Gastroesophageal sphincter (tissue), 4 donors: ENCODE measurements around the gene DNAAF8. TPM values are rescaled to one million over a fixed set of nuclear protein-coding genes. Genes with fewer than 3 reads are reported as not detected.

Source experiments
- ATAC-seq: fragments of 150-250 bp; one replicate; pipeline ENCODE4 v1.9.1; 2016; ENCODE audit warnings: mild to moderate bottlenecking, moderate library complexity
- H3K27ac ChIP-seq, 4 donors: fragments of 200-600 bp; sonication (generic) in 3 of 4; 1 replicate in 3 of 4; 2 replicates in 1 of 4; pipeline ENCODE4 v1.5.1; 2016 to 2019
- H3K27me3 ChIP-seq: fragments of 200-600 bp; sonication (generic); one replicate; pipeline ENCODE4 v1.5.1; 2019
- H3K36me3 ChIP-seq, 2 donors: fragments of 200-600 bp; sonication (generic); one replicate each; pipeline ENCODE4 v1.5.1; 2019; ENCODE audit warnings: control low read depth in 1 of 2
- H3K4me1 ChIP-seq, 3 donors: fragments of 200-600 bp; sonication (generic); 1 replicate in 2 of 3; 2 replicates in 1 of 3; pipeline ENCODE4 v1.5.1; 2016 to 2019; ENCODE audit warnings: control low read depth in 2 of 3
- H3K4me3 ChIP-seq, 2 donors: fragments of 200-600 bp; sonication (generic); one replicate each; pipeline ENCODE4 v1.5.1; 2019; ENCODE audit warnings: mild to moderate bottlenecking in 1 of 2, moderate library complexity in 1 of 2
- H3K9me3 ChIP-seq, 3 donors: fragments of 200-600 bp; sonication (generic); one replicate each; pipeline ENCODE4 v1.5.1; 2017 to 2019; ENCODE audit warnings: control low read depth in 2 of 3
- EP300 ChIP-seq: sonication (generic); formaldehyde crosslinking; IDR thresholded peaks from one replicate; pipeline ENCODE4 v1.6.1; 2017; ENCODE audit warnings: antibody characterized with exemption, mild to moderate bottlenecking
- POLR2A ChIP-seq, 2 donors: fragments of 450-650 bp; IDR thresholded peaks; one replicate each; pipeline ENCODE4 v1.6.1; 2017; ENCODE audit warnings: antibody characterized with exemption in 2 of 2, mild to moderate bottlenecking in 2 of 2, moderate library complexity in 1 of 2
- POLR2AphosphoS5 ChIP-seq: sonication (generic); formaldehyde crosslinking; IDR thresholded peaks from one replicate; pipeline ENCODE4 v1.6.1; 2017; ENCODE audit warnings: antibody characterized with exemption
- WGBS, 2 donors: methylation state at CpG; one replicate each; pipeline ENCODE4 v1.1.5; 2018; ENCODE audit warnings: low coverage in 1 of 2; 5-methylcytosine and 5-hydroxymethylcytosine counted together
- total RNA-seq, 4 donors: library from RNA; depleted of rRNA; stranded (reverse); fragments of >200 nt; gene quantifications; one replicate each; pipeline ENCODE4 v1.1.0, GENCODE V29; 2016
- TF ChIP-seq, protein P1 (sequence below), 4 experiments: fragments of 200-600 bp in 2 of 4; fragments of 450-650 bp in 2 of 4; sonication (generic) in 1 of 4; IDR thresholded peaks; one replicate each; pipeline ENCODE4 v1.5.1; 2017 to 2019; ENCODE audit warnings: antibody characterized with exemption in 4 of 4, mild to moderate bottlenecking in 2 of 4, moderate library complexity in 2 of 4

Gene DNAAF8
- total RNA-seq, 4 donors from 2014 or later, result 0.54 to 0.89 (median 0.65) TPM

DNA sequence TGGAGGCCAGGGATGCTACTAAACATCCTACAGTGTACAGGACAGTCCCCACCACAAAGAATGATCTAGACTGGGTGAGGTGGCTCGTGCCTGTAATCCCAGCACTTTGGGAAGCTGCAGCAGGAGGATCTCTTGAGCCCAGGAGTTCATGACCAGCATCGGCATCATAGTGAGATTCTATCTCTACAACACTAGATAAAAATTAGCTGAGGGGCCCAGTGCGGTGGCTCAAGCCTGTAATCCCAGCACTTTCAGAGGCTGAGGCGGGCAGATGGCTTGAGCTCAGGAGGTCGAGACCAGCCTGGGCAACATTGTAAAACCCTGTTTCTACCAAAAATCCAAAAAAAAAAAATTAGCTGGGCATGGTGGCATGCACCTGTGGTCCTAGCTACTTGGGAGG, 38.0 kb downstream of the DNAAF8 start:
- H3K27me3 ChIP-seq, result no peaks in the 10 kb centered on the region
- no peaks in the 10 kb centered on the region for H3K9me3 ChIP-seq
- no peak overlapping the region for H3K27ac ChIP-seq
- TF ChIP-seq EP300, result no peak
- no peak for TF ChIP-seq POLR2A (IDR thresholded peaks at IDR 0.05)
- TF ChIP-seq, protein P1, sequence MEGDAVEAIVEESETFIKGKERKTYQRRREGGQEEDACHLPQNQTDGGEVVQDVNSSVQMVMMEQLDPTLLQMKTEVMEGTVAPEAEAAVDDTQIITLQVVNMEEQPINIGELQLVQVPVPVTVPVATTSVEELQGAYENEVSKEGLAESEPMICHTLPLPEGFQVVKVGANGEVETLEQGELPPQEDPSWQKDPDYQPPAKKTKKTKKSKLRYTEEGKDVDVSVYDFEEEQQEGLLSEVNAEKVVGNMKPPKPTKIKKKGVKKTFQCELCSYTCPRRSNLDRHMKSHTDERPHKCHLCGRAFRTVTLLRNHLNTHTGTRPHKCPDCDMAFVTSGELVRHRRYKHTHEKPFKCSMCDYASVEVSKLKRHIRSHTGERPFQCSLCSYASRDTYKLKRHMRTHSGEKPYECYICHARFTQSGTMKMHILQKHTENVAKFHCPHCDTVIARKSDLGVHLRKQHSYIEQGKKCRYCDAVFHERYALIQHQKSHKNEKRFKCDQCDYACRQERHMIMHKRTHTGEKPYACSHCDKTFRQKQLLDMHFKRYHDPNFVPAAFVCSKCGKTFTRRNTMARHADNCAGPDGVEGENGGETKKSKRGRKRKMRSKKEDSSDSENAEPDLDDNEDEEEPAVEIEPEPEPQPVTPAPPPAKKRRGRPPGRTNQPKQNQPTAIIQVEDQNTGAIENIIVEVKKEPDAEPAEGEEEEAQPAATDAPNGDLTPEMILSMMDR (IDR thresholded peaks at IDR 0.05), result no peak
- TF ChIP-seq POLR2AphosphoS5, result no peak
- no peak for ATAC-seq
- H3K4me3 ChIP-seq, result no peak overlapping the region
- H3K4me1 ChIP-seq, result peaks cover 0 to 18% (median 6%) of the 10 kb centered on the region in 3 donors
- no peaks in the 10 kb centered on the region for H3K36me3 ChIP-seq
- 70 to 75% methylated on average over 2 to 3 of the region's 5 CpGs for WGBS, 2 donors

DNA sequence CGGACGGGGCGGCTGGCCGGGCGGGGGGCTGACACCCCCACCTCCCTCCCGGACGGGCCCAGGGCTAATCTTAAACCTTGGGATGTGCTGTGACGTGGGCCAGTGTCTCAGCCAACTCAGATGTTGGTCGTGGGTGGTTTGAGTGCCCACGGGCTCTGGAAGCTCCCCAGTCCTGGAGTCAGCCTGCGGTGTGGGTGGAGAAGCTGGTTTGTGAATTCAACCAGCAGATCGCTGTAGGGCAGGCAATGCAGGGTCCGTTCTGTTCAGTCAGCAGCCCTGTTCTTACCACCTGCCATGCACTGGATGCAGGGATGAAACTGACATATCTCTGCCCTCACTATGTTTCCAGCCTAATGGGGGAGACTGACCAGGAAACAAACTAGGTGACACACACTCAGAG, 40.7 kb downstream of the DNAAF8 start:
- Histone ChIP-seq H3K27ac (no peak overlapping the region), H3K4me1 (no peaks in the 10 kb centered on the region), H3K4me3 (no peak overlapping the region), H3K9me3 (no peaks in the 10 kb centered on the region), H3K36me3 (no peaks in the 10 kb centered on the region), H3K27me3 (no peaks in the 10 kb centered on the region)
- no peak for ATAC-seq
- 69% methylated on average over 3 of the region's 13 CpGs; no CpG with 5 or more reads in 1 of the 2 donors for WGBS, 2 donors
- TF ChIP-seq EP300 (no peak), POLR2AphosphoS5 (no peak), POLR2A (IDR thresholded peaks at IDR 0.05) (no peak)
- TF ChIP-seq, protein P1 (IDR thresholded peaks at IDR 0.05), result no peak

DNA sequence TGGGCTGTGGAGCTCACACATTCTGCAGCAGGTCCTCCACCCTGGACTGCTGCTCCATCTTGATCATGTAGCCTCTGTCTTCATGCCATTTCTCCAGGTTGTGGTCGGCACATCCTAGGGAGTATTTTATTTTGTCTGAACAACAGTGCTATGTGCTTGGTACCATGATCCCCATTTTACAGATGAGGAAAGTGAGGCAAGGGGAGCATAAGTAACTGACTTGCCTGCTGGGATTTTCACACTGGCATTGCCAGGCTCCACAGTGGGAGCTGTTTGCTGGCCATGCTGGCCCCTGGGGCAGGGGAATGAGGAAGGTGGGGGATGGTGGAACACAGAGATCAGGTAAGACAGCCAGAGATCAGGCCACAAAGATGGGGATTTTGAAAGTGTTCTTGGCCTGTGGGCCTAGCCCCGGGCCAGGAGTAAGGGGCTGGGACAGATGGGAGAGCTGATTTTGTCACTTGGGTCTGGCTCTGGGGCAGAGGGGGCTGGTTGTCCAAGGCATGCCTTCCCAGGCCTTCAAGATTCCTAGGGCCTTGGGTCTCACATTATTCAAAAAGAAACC, 41.9 kb downstream of the DNAAF8 start:
- H3K27me3 ChIP-seq, result no peaks in the 10 kb centered on the region
- no peak for ATAC-seq
- TF ChIP-seq, protein P1 (IDR thresholded peaks at IDR 0.05), result no peak
- TF ChIP-seq EP300 (no peak), POLR2A (IDR thresholded peaks at IDR 0.05) (no peak), POLR2AphosphoS5 (no peak)
- WGBS, 2 donors, result 100% methylated on average over 1 of the region's 2 CpGs; no CpG with 5 or more reads in 1 of the 2 donors
- no peaks in the 10 kb centered on the region for H3K4me1 ChIP-seq
- no peak overlapping the region for H3K27ac ChIP-seq
- H3K4me3 ChIP-seq, result no peak overlapping the region
- no peaks in the 10 kb centered on the region for H3K36me3 ChIP-seq
- no peaks in the 10 kb centered on the region for H3K9me3 ChIP-seq

DNA sequence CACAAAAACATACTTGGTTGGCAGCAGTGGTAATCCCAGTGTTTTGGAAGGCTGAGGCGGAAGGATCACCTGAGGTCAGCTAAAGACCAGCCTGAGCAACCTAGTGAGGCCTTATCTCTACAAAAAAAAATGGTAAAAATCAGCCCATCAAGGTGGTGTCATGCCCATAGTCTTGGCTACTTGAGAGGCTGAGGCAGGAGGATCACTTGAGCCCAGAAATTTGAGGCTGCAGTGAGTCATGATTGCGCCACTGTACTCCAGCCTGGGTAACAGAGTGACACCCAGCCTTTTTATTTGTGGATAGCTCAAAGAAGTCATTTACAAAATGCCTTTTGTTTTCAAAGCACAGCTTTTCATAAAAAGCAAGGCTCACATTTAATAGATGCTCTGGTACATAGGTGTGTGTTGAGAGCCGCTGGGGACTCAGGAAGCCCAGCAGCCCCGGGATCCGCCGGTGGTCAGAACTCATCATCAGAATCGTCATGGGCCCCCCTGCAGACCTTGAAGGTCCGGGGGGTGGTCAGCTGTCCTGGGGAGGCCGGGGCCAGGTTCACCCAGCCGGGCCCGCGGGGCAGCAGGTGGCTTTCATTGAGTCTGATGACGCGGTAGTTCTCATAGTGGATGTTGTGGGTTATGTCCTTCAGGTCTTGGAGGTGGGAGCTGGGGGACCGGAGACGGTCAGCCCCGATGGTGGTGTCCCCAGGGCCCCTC, 43.2 kb downstream of the DNAAF8 start:
- TF ChIP-seq, protein P1 (IDR thresholded peaks at IDR 0.05), result no peak
- TF ChIP-seq EP300 (no peak), POLR2AphosphoS5 (no peak), POLR2A (IDR thresholded peaks at IDR 0.05) (no peak)
- ATAC-seq, result no peak
- H3K9me3 ChIP-seq, result no peaks in the 10 kb centered on the region
- H3K27ac ChIP-seq, result no peak overlapping the region
- no peaks in the 10 kb centered on the region for H3K27me3 ChIP-seq
- no peaks in the 10 kb centered on the region for H3K36me3 ChIP-seq
- H3K4me3 ChIP-seq, result no peak overlapping the region
- 86% methylated on average over 5 of the region's 17 CpGs; no CpG with 5 or more reads in 1 of the 2 donors for WGBS, 2 donors
- H3K4me1 ChIP-seq, result no peaks in the 10 kb centered on the region

DNA sequence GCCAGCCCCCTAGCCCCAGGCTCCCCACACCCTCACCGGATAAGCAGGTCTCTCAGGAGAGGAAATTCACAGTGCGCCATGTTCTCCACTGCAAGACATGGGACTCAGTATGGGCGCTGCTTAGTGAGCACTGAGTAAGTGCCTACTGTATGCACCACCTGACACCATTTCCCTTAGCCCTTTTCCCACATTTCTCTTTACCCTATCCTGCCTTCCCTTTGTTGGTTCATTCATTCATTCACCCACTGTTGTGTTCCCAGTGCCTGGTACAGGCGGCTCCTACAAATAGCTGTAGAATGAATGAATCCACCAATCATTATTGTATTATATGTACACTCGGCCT, 43.7 kb downstream of the DNAAF8 start:
- H3K4me1 ChIP-seq, result no peaks in the 10 kb centered on the region
- TF ChIP-seq, protein P1 (IDR thresholded peaks at IDR 0.05), result no peak
- no peak for TF ChIP-seq EP300
- TF ChIP-seq POLR2AphosphoS5, result no peak
- no peak for TF ChIP-seq POLR2A (IDR thresholded peaks at IDR 0.05)
- H3K27me3 ChIP-seq, result no peaks in the 10 kb centered on the region
- no peaks in the 10 kb centered on the region for H3K9me3 ChIP-seq
- no peaks in the 10 kb centered on the region for H3K36me3 ChIP-seq
- 83 to 87% methylated on average over 2 to 5 of the region's 5 CpGs for WGBS, 2 donors
- ATAC-seq, result no peak
- H3K27ac ChIP-seq, result no peak overlapping the region
- no peak overlapping the region for H3K4me3 ChIP-seq
